DOHH2 (cell line): ENCODE measurements around the gene DIP2C.

ENCODE experiments used
- CTCF ChIP-seq: fragments of 200-600 bp; sonication (generic); IDR thresholded peaks from one replicate; pipeline ENCODE4 v1.5.1; 2014; ENCODE audit warnings: antibody characterized with exemption, mild to moderate bottlenecking, low read depth, low read length; ENCODE audit not compliant: poor library complexity, severe bottlenecking
- EZH2phosphoT487 ChIP-seq: fragments of 200-600 bp; sonication (generic); IDR thresholded peaks from 2 replicates; pipeline ENCODE4 v1.6.1; 2017; ENCODE audit warnings: borderline replicate concordance, mild to moderate bottlenecking, antibody characterized with exemption, low read length, moderate library complexity, mixed read lengths

- TF ChIP-seq EZH2phosphoT487 (no peak), CTCF (no peak)
Measured at GRCh38 chr10:527416-527815, 162.1 kb downstream of the DIP2C start.
